Progenitor cell of endocrine pancreas (in vitro differentiated cells): ENCODE measurements around the gene TDP1. TPM values are rescaled to one million over a fixed set of nuclear protein-coding genes. Genes with fewer than 3 reads are reported as not detected.

Experiments
- DNase-seq: peaks from one replicate; pipeline ENCODE4 v3.0.0; 2021; ENCODE audit warnings: low spot score; ENCODE audit not compliant: unreplicated experiment
- H3K27ac Mint-ChIP-seq: 2 replicates; pipeline ENCODE4 v1.8.0; 2021; ENCODE audit warnings: mild to moderate bottlenecking, moderate library complexity, mixed read lengths
- H3K27me3 Mint-ChIP-seq: 2 replicates; pipeline ENCODE4 v1.8.0; 2021; ENCODE audit warnings: mixed read lengths
- H3K36me3 Mint-ChIP-seq: 2 replicates; pipeline ENCODE4 v1.8.0; 2022; ENCODE audit warnings: mixed read lengths; ENCODE audit not compliant: insufficient read depth
- H3K4me1 Mint-ChIP-seq: 2 replicates; pipeline ENCODE4 v1.8.0; 2021; ENCODE audit warnings: low read depth, mixed read lengths
- H3K4me3 Mint-ChIP-seq: 2 replicates; pipeline ENCODE4 v1.8.0; 2021; ENCODE audit warnings: low read depth, mild to moderate bottlenecking, moderate library complexity, mixed read lengths
- H3K9me3 Mint-ChIP-seq: 2 replicates; pipeline ENCODE4 v1.8.0; 2021; ENCODE audit warnings: low read depth, mixed read lengths
- total RNA-seq: library from RNA; stranded (reverse); gene quantifications from 2 replicates; pipeline ENCODE4 v1.2.1, GENCODE V29; 2021
- TF ChIP-seq, protein P1 (sequence below): fragments of 200-600 bp; sonication (generic); IDR thresholded peaks from one replicate; pipeline ENCODE4 v1.5.0; 2021; ENCODE audit warnings: antibody characterized with exemption, mild to moderate bottlenecking; ENCODE audit not compliant: unreplicated experiment

Gene TDP1
- total RNA-seq, 1 donor from 2014 or later: 45.9 TPM

DNA sequence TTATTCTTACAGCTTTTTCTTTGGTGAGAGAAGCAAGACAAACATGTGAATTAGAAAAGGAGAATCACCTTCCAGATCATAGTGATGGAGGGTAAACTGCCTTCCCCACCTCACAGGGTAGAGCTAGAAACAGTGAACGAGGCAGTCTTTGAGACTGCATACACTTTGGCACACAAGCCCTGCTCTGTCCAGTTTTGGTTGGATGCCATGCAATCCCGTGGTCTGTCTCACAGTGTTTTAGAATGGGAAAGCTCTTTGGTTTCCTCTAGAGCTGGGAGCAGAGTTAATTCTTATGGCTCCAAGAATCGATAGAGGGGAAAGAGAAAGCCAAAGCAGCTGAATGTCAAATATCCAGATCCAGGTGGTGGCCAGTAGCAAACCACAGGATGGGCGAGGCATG, 21.9 kb downstream of the TDP1 start:
- DNase-seq: no peak
- Mint-ChIP-seq H3K27me3 (no peaks in the 10 kb centered on the region), H3K27ac (no peak overlapping the region), H3K4me3 (no peak overlapping the region), H3K9me3 (no peaks in the 10 kb centered on the region), H3K36me3 (peaks cover 12% of the 10 kb centered on the region), H3K4me1 (no peaks in the 10 kb centered on the region)
- TF ChIP-seq, protein P1, sequence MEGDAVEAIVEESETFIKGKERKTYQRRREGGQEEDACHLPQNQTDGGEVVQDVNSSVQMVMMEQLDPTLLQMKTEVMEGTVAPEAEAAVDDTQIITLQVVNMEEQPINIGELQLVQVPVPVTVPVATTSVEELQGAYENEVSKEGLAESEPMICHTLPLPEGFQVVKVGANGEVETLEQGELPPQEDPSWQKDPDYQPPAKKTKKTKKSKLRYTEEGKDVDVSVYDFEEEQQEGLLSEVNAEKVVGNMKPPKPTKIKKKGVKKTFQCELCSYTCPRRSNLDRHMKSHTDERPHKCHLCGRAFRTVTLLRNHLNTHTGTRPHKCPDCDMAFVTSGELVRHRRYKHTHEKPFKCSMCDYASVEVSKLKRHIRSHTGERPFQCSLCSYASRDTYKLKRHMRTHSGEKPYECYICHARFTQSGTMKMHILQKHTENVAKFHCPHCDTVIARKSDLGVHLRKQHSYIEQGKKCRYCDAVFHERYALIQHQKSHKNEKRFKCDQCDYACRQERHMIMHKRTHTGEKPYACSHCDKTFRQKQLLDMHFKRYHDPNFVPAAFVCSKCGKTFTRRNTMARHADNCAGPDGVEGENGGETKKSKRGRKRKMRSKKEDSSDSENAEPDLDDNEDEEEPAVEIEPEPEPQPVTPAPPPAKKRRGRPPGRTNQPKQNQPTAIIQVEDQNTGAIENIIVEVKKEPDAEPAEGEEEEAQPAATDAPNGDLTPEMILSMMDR: no peak

DNA sequence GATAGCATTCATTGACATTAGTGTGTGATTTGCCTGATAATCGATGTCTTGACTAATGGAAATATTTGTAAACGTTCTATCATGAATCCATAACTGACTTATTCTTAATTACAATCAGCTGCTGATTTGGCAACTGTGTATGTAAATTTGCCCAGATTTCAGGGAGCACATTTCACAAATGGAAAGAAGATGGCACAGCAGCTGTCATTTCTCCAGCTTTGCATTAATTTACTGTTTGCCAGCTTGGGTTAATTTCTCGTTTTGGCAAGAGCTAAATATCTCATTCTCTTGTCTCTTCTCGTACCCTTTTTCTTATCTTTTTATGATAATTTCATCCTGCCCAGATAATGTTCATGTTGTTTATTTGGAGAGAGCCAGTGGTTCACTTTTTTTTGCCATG, 22.9 kb downstream of the TDP1 start:
- TF ChIP-seq, protein P1: no peak
- Mint-ChIP-seq H3K36me3 (peaks cover 7% of the 10 kb centered on the region), H3K4me3 (no peak overlapping the region), H3K27ac (no peak overlapping the region), H3K27me3 (no peaks in the 10 kb centered on the region), H3K4me1 (no peaks in the 10 kb centered on the region), H3K9me3 (no peaks in the 10 kb centered on the region)
- no peak for DNase-seq

DNA sequence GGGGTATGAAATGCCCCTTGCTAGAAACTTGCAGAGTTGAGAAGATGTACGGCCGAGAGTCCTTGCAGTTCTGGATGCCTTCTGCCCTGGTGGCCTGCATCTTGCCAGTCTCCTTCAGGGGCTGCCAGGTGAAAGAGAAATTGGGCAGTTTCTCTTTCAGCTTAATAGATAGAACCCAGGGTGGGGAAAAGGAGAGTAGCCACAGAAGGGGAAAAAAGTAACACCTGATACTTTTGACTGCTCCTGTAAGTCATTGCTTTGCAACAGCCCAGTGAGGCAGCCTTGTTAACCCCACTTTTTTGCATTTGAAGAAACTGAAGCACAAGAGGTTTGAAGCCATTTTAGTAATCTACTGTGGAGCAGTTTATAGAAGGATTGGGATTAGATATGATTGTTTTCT, 27.6 kb downstream of the TDP1 start:
- Mint-ChIP-seq H3K27ac (no peak overlapping the region), H3K27me3 (no peaks in the 10 kb centered on the region)

DNA sequence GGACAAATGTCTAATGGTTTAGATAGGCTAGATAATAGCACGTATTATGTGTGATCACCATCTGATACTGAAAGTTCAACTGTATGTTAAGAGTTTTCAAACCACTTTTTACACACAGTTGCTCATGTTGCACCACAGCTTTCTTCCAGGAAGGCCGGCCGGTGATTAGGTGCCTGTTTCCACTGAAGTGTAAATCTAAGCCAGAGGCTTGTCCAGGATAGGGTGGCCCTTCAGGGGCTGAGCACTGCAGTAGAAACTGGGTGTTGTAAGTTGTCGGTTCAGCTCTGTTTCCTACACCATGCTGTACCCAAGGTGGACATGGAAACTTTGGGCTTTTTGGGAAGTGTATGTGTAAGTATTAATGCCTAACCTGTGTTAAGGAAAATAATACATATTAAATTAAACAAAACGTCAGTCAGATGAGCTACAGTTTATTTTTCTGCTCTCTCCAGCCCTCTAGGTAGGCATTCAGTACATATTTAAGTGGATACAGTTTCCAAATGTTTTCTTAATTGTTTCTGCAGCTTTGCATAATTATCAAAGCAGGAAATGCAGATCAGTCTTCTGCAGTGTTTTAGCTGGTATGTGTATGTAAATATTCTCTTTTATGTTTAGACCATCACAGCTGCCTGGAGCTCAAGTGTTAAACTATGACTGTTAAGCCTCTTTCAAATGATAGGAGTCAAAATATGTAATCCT, 30.9 kb downstream of the TDP1 start:
- H3K27ac Mint-ChIP-seq: no peak overlapping the region
- DNase-seq: no peak
- H3K4me3 Mint-ChIP-seq: no peak overlapping the region
- no peaks in the 10 kb centered on the region for H3K4me1 Mint-ChIP-seq
- no peaks in the 10 kb centered on the region for H3K27me3 Mint-ChIP-seq
- TF ChIP-seq, protein P1: no peak
- no peaks in the 10 kb centered on the region for H3K9me3 Mint-ChIP-seq
- peaks cover 20% of the 10 kb centered on the region for H3K36me3 Mint-ChIP-seq

More for the DNA sequence above, 27.6 kb downstream of the TDP1 start:
- TF ChIP-seq, protein P1: no peak
- peaks cover 13% of the 10 kb centered on the region for H3K36me3 Mint-ChIP-seq
- no peak for DNase-seq
- H3K4me3 Mint-ChIP-seq: no peak overlapping the region
- no peaks in the 10 kb centered on the region for H3K9me3 Mint-ChIP-seq
- no peaks in the 10 kb centered on the region for H3K4me1 Mint-ChIP-seq

DNA sequence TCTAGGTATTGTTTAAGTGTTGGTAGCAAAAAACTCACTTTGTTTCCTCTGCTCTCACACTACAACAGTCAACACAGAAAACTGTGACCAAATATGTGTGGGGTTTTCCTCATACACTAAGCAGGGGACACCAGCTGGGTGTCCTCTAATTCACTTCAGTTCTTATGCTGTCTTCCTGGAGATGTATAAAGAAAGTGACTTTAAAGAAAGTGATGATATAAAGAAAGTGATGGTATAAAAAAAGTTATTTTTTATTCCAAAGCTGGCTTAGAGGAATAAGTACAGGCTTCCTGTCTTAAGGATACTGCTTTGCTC, 31.4 kb downstream of the TDP1 start:
- H3K4me1 Mint-ChIP-seq: no peaks in the 10 kb centered on the region
- H3K9me3 Mint-ChIP-seq: no peaks in the 10 kb centered on the region
- H3K36me3 Mint-ChIP-seq: peaks cover 20% of the 10 kb centered on the region
- no peak for DNase-seq
- TF ChIP-seq, protein P1: no peak
- no peaks in the 10 kb centered on the region for H3K27me3 Mint-ChIP-seq
- no peak overlapping the region for H3K27ac Mint-ChIP-seq
- H3K4me3 Mint-ChIP-seq: no peak overlapping the region
